ENCODE measurements around the gene HELQ.
"Not testable (repeated sequence)": the region's sequence is repeated elsewhere in the genome, so short reads cannot be mapped to it uniquely, and the experiment has no call there.

Gene HELQ

GRCh38 chr4:83417566-83417965 lies 38.1 kb downstream of the HELQ start:
- Mint-ChIP-seq H3K4me3 (no peak overlapping the region), H3K27ac (no peak overlapping the region), H3K36me3 (ENCODE audit: low read depth) (peaks cover 26% of the 10 kb centered on the region), H3K9me3 (no peaks in the 10 kb centered on the region), H3K27me3 (ENCODE audit: low read depth, poor library complexity) (no peaks in the 10 kb centered on the region), H3K4me1 (no peaks in the 10 kb centered on the region)
- DNase-seq: no peak
- TF ChIP-seq, protein P1, sequence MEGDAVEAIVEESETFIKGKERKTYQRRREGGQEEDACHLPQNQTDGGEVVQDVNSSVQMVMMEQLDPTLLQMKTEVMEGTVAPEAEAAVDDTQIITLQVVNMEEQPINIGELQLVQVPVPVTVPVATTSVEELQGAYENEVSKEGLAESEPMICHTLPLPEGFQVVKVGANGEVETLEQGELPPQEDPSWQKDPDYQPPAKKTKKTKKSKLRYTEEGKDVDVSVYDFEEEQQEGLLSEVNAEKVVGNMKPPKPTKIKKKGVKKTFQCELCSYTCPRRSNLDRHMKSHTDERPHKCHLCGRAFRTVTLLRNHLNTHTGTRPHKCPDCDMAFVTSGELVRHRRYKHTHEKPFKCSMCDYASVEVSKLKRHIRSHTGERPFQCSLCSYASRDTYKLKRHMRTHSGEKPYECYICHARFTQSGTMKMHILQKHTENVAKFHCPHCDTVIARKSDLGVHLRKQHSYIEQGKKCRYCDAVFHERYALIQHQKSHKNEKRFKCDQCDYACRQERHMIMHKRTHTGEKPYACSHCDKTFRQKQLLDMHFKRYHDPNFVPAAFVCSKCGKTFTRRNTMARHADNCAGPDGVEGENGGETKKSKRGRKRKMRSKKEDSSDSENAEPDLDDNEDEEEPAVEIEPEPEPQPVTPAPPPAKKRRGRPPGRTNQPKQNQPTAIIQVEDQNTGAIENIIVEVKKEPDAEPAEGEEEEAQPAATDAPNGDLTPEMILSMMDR (IDR thresholded peaks at IDR 0.05): no peak

DNA sequence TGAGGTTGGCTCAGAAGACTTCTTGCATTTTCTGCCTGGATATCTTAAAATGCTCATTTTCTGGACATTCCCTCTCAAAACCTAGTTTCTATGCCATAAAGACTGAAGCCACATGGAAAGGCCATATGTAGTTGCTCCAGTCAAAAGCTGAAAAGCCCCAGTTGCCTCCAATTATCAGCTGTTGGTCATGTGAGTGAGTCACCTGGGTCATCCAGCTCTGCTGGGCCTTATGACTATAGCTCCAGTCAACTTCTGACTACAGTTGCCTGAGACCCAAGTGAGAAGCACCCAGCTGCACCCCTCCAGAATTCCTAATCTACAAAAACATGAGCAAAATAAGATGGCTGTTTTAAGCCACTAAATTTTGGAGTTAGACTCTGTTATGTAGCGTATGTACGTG lies 41.9 kb downstream of the HELQ start:
- Mint-ChIP-seq H3K27me3 (ENCODE audit: low read depth, poor library complexity) (peaks cover 2% of the 10 kb centered on the region), H3K4me1 (peaks cover 6% of the 10 kb centered on the region), H3K4me3 (no peak overlapping the region), H3K36me3 (ENCODE audit: low read depth) (peaks cover 31% of the 10 kb centered on the region), H3K27ac (no peak overlapping the region), H3K9me3 (no peaks in the 10 kb centered on the region)
- TF ChIP-seq, protein P1 (IDR thresholded peaks at IDR 0.05): no peak
- DNase-seq: no peak

- peak overlapping the region; percentile 70 for H3K27ac Mint-ChIP-seq
Measured at GRCh38 chr4:83408908-83409307, 46.7 kb downstream of the HELQ start.

GRCh38 chr4:83405844-83406816 lies 49.5 kb downstream of the HELQ start:
- no peak overlapping the region for H3K4me3 Mint-ChIP-seq
- H3K27me3 Mint-ChIP-seq (ENCODE audit: low read depth, poor library complexity): no peaks in the 10 kb centered on the region
- peaks cover 5% of the 10 kb centered on the region for H3K9me3 Mint-ChIP-seq
- TF ChIP-seq, protein P1 (IDR thresholded peaks at IDR 0.05): no peak
- peak overlapping the region; percentile 59 for H3K27ac Mint-ChIP-seq
- peaks cover 20% of the 10 kb centered on the region for H3K36me3 Mint-ChIP-seq (ENCODE audit: low read depth)
- peaks cover 9% of the 10 kb centered on the region for H3K4me1 Mint-ChIP-seq
- no peak for DNase-seq

More at GRCh38 chr4:83408908-83409307, 46.7 kb downstream of the HELQ start:
- Mint-ChIP-seq H3K4me3 (no peak overlapping the region), H3K9me3 (no peaks in the 10 kb centered on the region), H3K4me1 (peaks cover 9% of the 10 kb centered on the region), H3K27me3 (ENCODE audit: low read depth, poor library complexity) (peaks cover 2% of the 10 kb centered on the region), H3K36me3 (ENCODE audit: low read depth) (peaks cover 25% of the 10 kb centered on the region)
- TF ChIP-seq, protein P1 (IDR thresholded peaks at IDR 0.05): no peak
- no peak for DNase-seq

DNA sequence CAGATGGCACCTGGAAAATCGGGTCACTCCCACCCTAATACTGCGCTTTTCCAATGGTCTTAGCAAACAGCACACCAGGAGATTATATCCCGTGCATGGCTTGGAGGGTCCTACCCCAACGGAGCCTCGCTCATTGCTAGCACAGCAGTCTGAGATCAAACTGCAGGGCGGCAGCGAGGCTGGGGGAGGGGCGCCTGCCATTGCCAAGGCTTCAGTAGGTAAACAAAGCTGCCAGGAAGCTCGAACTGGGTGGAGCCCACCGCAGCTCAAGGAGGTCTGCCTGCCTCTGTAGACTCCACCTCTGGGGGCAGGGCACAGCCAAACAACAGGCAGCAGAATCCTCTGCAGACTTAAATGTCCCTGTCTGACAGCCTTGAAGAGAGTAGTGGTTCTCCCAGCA lies 57.5 kb downstream of the HELQ start:
- peaks cover 23% of the 10 kb centered on the region for H3K36me3 Mint-ChIP-seq (ENCODE audit: low read depth)
- DNase-seq, H3K27ac Mint-ChIP-seq: not testable (repeated sequence)

DNA sequence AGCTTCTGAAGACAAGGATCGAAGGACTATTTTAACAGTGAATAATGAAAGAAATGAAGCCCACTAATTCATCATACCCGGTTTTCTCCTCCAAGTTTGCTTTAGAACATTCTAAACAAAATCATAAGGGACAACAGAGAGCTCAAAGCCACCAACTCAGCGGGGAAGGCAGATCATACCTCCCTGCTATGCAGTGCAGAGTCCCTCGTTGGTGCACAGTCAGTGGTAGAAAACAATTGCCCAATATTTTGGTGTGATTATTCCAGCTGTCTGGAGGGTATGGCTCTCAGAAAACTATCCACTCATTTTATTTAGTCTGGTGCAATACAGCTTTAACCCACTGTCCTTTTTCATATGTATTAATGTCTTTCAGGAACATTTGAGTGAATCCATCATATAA lies 61.7 kb downstream of the HELQ start:
- Mint-ChIP-seq H3K9me3 (peaks cover 27% of the 10 kb centered on the region), H3K27me3 (ENCODE audit: low read depth, poor library complexity) (peaks cover 10% of the 10 kb centered on the region), H3K36me3 (ENCODE audit: low read depth) (peaks cover 8% of the 10 kb centered on the region), H3K27ac (no peak overlapping the region), H3K4me1 (peaks cover 26% of the 10 kb centered on the region), H3K4me3 (no peak overlapping the region)
- TF ChIP-seq, protein P1 (IDR thresholded peaks at IDR 0.05): no peak
- no peak for DNase-seq

More for the DNA sequence above, 57.5 kb downstream of the HELQ start:
- not testable (repeated sequence) for H3K27me3 Mint-ChIP-seq (ENCODE audit: low read depth, poor library complexity); H3K4me1 Mint-ChIP-seq; H3K4me3 Mint-ChIP-seq
- H3K9me3 Mint-ChIP-seq: peaks cover 44% of the 10 kb centered on the region
